ENCODE data around the gene DPP7. TPM values are rescaled to one million over a fixed set of nuclear protein-coding genes. Genes with fewer than 3 reads are reported as not detected.

DPP7 gene
- total RNA-seq, 2 experiments from 2014 or later, result 206 to 259 TPM

DNA sequence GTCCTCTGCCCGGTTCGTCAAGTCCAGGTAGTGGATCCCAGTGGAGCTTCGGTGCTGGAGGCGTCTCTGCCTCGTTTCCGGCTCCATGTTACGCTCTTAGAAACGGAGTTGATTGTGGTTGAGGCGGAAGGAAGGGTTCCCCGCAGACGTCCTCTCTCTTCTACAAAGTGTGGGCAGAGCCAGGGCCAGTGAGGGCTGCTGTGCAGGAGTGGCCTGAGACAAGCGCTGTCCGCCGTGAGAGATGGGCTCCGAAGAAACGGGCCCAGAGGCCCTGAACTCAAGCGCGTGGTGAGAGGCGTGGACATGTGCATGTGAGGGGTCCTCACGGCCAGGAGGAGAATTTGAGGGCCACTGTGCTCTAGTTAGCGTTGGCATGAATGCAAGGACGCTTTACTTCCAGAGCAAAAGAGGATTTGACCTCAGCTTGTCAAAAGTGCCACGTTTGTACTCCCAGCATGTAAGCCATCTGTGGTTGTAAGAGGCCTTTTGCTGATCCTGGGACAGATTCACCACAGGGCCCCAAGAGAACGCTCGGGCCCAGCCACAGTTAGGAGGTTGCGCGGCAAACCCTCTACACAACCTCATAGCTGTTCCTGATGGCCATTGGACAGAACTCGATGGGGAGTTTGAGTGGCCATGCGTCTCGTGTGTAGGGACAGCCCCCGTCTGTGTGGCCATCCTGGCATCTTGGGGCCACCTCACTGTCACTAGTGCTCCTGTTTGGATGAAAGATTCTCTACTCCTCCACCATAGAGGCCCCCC lies 17.6 kb downstream of the DPP7 start:
- DNase-seq, result no peak
- Mint-ChIP-seq H3K27ac (peak overlapping the region; percentile 96), H3K4me1 (peaks cover 21% of the 10 kb centered on the region), H3K9me3 (no peaks in the 10 kb centered on the region), H3K4me3 (peak overlapping the region; percentile 75), H3K27me3 (no peaks in the 10 kb centered on the region), H3K36me3 (ENCODE audit: low read depth) (peaks cover 42% of the 10 kb centered on the region)
- CTCF ChIA-PET, result interaction anchor here (1.0 to 2.6 kb wide), 6 partner anchors 35 to 140 kb away, joined by 3 to 9 read pairs (median 4); partner anchors contain the start of gene NPDC1
- POLR2A ChIA-PET, result interaction anchor here (0.7 kb wide), 1 partner anchor 27 kb away, joined by 3 read pairs; no protein-coding TSS in a partner anchor

- Mint-ChIP-seq H3K4me3 (peak overlapping the region; percentile 75), H3K36me3 (ENCODE audit: low read depth) (peaks cover 46% of the 10 kb centered on the region), H3K27me3 (no peaks in the 10 kb centered on the region), H3K4me1 (peaks cover 21% of the 10 kb centered on the region), H3K9me3 (no peaks in the 10 kb centered on the region), H3K27ac (peak overlapping the region; percentile 96)
- DNase-seq, result peak; percentile 92
- CTCF ChIA-PET, result interaction anchor here (0.7 to 2.6 kb wide), 27 partner anchors 9 to 366 kb away, joined by 3 to 26 read pairs (median 4); partner anchors contain the start of genes MAN1B1, NELFB, NPDC1 and UAP1L1
- POLR2A ChIA-PET, result interaction anchor here (0.7 to 1.3 kb wide), 6 partner anchors 9 to 145 kb away, joined by 3 to 7 read pairs (median 3); partner anchors contain the start of genes MAN1B1 and TUBB4B
Measured at GRCh38 chr9:137095664-137096517, 18.6 kb downstream of the DPP7 start.

DNA sequence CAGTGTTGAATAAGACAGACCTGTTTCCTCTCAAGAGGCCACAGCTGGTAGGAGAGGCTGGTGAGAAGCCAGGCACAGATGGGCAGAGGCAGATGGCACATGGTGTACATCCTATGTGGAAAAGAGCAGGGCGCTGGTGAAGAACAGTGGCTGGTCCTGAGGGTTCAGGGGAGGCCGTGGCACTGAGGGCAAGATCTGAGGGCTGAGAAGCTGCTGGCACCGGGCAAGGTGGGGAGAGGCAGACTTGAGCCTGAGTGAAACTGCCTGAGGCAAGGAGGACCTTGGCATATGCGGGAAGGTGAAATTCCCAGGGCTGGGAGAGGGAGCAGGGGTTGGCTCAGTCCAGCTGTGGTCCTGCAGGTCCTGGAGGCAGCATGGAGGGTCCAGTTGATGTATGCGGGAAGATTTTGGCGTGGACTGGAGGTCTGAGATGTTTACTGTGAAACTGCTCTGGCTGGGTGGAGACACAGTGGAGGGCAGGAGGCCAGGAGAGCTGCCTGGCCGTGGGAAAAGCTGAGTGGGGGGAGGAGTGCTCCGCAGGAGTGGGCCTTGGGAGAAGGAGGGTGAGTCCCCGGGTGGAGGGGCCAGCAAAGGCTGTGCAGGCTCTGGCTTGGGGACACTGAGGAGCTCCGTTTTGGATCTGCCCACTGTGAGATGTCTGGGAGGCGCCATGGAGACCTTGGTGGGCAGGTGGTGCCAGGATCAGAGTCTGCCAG lies 25.1 kb downstream of the DPP7 start:
- ChIA-PET CTCF (interaction anchor here (1.0 to 1.6 kb wide), 5 partner anchors 10 to 247 kb away, joined by 3 read pairs; partner anchors contain the start of genes AJM1 and UAP1L1), POLR2A (no interaction called here)
- Mint-ChIP-seq H3K27me3 (no peaks in the 10 kb centered on the region), H3K9me3 (no peaks in the 10 kb centered on the region), H3K36me3 (ENCODE audit: low read depth) (peaks cover 32% of the 10 kb centered on the region), H3K27ac (peak overlapping the region; percentile 72), H3K4me1 (peaks cover 39% of the 10 kb centered on the region), H3K4me3 (no peak overlapping the region)
- DNase-seq, result no peak

- peaks cover 34% of the 10 kb centered on the region for H3K36me3 Mint-ChIP-seq (ENCODE audit: low read depth)
- peak overlapping the region; percentile 91 for H3K27ac Mint-ChIP-seq
- DNase-seq, result no peak
- peak overlapping the region; percentile 85 for H3K4me3 Mint-ChIP-seq
- POLR2A ChIA-PET, result interaction anchor here (0.6 kb wide), 1 partner anchor 20 kb away, joined by 3 read pairs; no protein-coding TSS in a partner anchor
- no peaks in the 10 kb centered on the region for H3K9me3 Mint-ChIP-seq
- peaks cover 45% of the 10 kb centered on the region for H3K4me1 Mint-ChIP-seq
- no peaks in the 10 kb centered on the region for H3K27me3 Mint-ChIP-seq
- CTCF ChIA-PET, result interaction anchor here (0.6 to 2.9 kb wide), 9 partner anchors 7 to 358 kb away, joined by 3 to 26 read pairs (median 5); partner anchors contain the start of genes AJM1, C8G and FBXW5
Measured at GRCh38 chr9:137088121-137088520, 26.4 kb downstream of the DPP7 start.

- peak overlapping the region; percentile 85 for H3K4me3 Mint-ChIP-seq
- DNase-seq, result no peak
- peaks cover 44% of the 10 kb centered on the region for H3K4me1 Mint-ChIP-seq
- H3K9me3 Mint-ChIP-seq, result no peaks in the 10 kb centered on the region
- ChIA-PET POLR2A (interaction anchor here (0.6 to 1.8 kb wide), 4 partner anchors 17 to 153 kb away, joined by 3 to 16 read pairs (median 7); partner anchors contain the start of genes SAPCD2 and TUBB4B), CTCF (interaction anchor here (0.6 to 2.9 kb wide), 19 partner anchors 8 to 357 kb away, joined by 3 to 26 read pairs (median 5); partner anchors contain the start of genes AJM1, C8G, FBXW5 and NPDC1)
- H3K27ac Mint-ChIP-seq, result peak overlapping the region; percentile 91
- peaks cover 28% of the 10 kb centered on the region for H3K36me3 Mint-ChIP-seq (ENCODE audit: low read depth)
- no peaks in the 10 kb centered on the region for H3K27me3 Mint-ChIP-seq
Measured at GRCh38 chr9:137087409-137087925, 27.1 kb downstream of the DPP7 start.

DNA sequence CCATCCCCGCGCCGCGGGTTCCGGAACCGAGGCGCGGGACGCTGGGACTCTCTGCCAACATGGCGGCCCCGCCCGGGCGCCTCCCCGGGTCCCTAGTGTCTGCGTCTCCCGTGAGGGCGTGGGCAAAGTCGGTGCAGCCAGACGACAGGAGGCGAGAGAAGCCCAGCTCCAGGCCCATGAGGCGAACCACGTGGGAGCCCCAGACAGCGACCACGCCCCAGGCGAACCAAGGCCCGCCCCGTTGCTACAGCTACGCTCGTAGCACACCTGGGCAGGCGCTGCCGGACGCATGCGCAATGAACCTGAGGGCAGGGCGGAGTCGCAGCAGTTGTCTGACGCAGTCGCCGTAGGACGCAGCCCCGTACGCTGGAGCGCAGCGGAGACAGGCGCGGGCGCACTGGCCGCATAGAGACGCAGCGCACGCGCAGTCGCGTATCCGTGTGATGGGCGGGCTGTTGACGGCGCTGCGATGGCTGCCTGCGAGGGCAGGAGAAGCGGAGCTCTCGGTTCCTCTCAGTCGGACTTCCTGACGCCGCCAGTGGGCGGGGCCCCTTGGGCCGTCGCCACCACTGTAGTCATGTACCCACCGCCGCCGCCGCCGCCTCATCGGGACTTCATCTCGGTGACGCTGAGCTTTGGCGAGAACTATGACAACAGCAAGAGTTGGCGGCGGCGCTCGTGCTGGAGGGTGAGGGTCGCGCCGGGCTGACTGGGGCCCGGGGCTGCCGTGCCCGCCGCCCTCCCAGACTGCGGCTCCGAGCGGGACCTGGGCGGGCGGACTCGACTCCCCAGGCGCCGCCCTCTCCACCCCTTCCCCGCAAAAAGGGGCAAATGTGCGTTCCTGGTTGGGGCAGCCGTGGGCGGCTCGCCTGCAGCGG lies 27.8 kb downstream of the DPP7 start, which contains the start of gene MAN1B1:
Gene MAN1B1, plus strand, starts transcription at position 455 of the 878 bp plus-strand sequence. Its CDS starts 15 bp downstream, at position 470.
- H3K27me3 Mint-ChIP-seq, result no peaks in the 10 kb centered on the region
- peak; percentile 100 for DNase-seq
- peaks cover 28% of the 10 kb centered on the region for H3K36me3 Mint-ChIP-seq (ENCODE audit: low read depth)
- H3K27ac Mint-ChIP-seq, result peak within 1 kb of the TSS; percentile 97
- peak within 1 kb of the TSS; percentile 85 for H3K4me3 Mint-ChIP-seq
- CTCF ChIA-PET, result interaction anchor here (0.6 to 2.9 kb wide), 24 partner anchors 9 to 1619 kb away, joined by 3 to 26 read pairs (median 3); partner anchors contain the start of genes AJM1, NPDC1, NRARP and SLC34A3
- POLR2A ChIA-PET, result interaction anchor here (0.6 to 1.8 kb wide), 8 partner anchors 9 to 155 kb away, joined by 3 to 16 read pairs (median 4); partner anchors contain the start of genes SAPCD2 and TUBB4B
- peaks cover 44% of the 10 kb centered on the region for H3K4me1 Mint-ChIP-seq
- no peaks in the 10 kb centered on the region for H3K9me3 Mint-ChIP-seq

DNA sequence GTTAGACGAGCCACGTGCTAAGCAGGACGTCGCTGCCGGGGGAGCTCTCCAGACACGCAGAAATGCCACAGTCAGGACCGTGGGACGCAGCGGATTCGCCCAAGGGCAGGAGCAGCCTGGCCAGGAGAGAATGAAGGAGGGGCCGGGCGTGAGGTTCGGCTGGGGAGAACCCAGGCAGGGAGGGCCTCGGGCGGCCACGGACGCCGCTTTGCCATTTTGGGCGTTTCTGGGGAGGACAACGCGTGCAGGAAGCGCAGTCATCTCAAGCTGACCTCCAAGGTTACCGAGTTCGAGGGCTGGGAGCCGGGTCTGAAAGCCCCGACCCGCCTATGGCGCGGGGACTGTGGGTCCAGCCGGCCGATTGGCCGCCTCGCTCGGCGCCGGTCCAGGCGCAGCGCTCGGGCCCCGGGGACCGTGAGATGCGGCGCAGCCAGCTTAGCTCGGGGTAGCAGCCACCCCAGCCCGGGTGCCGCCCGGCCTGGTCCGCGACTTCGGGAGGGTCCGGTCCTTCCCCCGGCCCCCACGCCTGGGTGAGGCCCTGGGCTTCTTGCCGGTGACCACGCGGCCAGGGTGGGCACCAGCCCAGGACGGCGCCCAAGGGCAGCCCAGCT lies 28.5 kb downstream of the DPP7 start:
- Mint-ChIP-seq H3K36me3 (ENCODE audit: low read depth) (peaks cover 29% of the 10 kb centered on the region), H3K9me3 (no peaks in the 10 kb centered on the region), H3K27ac (peak overlapping the region; percentile 97), H3K27me3 (no peaks in the 10 kb centered on the region), H3K4me3 (peak overlapping the region; percentile 80), H3K4me1 (peaks cover 44% of the 10 kb centered on the region)
- ChIA-PET CTCF (interaction anchor here (0.5 to 2.9 kb wide), 17 partner anchors 9 to 298 kb away, joined by 3 to 26 read pairs (median 4); partner anchors contain the start of genes AJM1, NPDC1, NRARP and UAP1L1), POLR2A (interaction anchor here (1.1 to 1.8 kb wide), 3 partner anchors 10 to 32 kb away, joined by 4 to 16 read pairs (median 5); partner anchors contain the start of gene SAPCD2)
- peak; percentile 31 for DNase-seq

GRCh38 chr9:137084526-137084925 lies 30.0 kb downstream of the DPP7 start:
- no peaks in the 10 kb centered on the region for H3K9me3 Mint-ChIP-seq
- peaks cover 41% of the 10 kb centered on the region for H3K4me1 Mint-ChIP-seq
- no peak overlapping the region for H3K4me3 Mint-ChIP-seq
- no peak overlapping the region for H3K27ac Mint-ChIP-seq
- ChIA-PET POLR2A (no interaction called here), CTCF (interaction anchor here (1.1 to 2.0 kb wide), 4 partner anchors 11 to 50 kb away, joined by 4 to 6 read pairs (median 4); partner anchors contain the start of gene SAPCD2)
- H3K36me3 Mint-ChIP-seq (ENCODE audit: low read depth), result peaks cover 27% of the 10 kb centered on the region
- DNase-seq, result no peak
- H3K27me3 Mint-ChIP-seq, result no peaks in the 10 kb centered on the region

DNA sequence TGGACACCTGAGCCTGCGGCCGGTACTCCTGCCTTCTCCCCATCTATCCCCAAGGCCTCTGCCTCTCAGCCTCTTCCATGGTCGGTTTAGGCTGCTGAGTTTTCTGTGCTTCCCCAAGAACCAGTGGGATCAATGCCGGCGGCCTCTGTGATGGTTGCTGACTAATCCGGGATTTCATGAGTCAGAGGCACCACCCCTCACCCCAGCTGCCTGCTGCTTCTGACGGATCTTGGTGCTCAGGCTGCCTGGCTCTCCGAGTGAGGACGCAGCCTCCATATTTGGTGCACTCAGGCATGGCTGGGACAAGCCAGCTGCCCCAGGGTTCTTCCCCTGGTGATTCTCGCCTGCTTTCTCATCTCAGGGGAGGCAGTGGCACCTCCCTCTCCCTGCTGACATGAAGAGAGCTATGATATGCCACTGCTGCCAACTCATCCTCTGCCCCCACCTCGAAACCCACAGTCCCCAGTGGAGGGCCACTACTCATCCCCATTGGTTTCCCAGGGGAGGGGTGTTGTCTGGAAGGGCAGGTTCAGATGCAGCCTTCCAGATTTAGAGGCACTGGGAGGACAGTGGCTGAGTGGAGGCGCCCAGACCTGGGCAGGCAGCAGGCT lies 31.0 kb downstream of the DPP7 start:
- H3K4me3 Mint-ChIP-seq, result no peak overlapping the region
- no peaks in the 10 kb centered on the region for H3K9me3 Mint-ChIP-seq
- peaks cover 32% of the 10 kb centered on the region for H3K4me1 Mint-ChIP-seq
- H3K27me3 Mint-ChIP-seq, result no peaks in the 10 kb centered on the region
- peaks cover 17% of the 10 kb centered on the region for H3K36me3 Mint-ChIP-seq (ENCODE audit: low read depth)
- CTCF ChIA-PET, result interaction anchor here (1.1 to 2.0 kb wide), 5 partner anchors 12 to 153 kb away, joined by 3 to 6 read pairs (median 4); partner anchors contain the start of gene SAPCD2
- POLR2A ChIA-PET, result no interaction called here
- no peak for DNase-seq
- peak overlapping the region; percentile 64 for H3K27ac Mint-ChIP-seq

DNA sequence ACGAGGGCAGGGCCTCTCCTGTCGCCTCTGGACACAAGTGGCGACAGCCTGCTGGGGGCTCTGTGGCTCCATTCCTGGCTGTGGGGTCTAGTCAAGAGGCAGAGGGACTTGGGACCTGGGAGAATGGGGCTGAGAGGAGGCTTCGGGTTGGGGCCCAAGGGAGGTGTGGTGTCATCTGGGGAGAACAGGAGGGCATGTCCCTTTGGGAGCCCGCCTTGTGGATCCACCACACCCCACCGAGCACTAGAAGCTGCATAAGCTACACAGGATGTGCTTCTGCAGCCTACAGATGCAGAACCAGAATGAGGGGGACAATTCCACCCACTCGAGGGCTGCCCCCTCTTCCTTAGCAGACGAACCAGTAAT lies 31.6 kb downstream of the DPP7 start:
- Mint-ChIP-seq H3K9me3 (no peaks in the 10 kb centered on the region), H3K36me3 (ENCODE audit: low read depth) (peaks cover 14% of the 10 kb centered on the region), H3K4me1 (peaks cover 26% of the 10 kb centered on the region), H3K27me3 (no peaks in the 10 kb centered on the region), H3K27ac (no peak overlapping the region), H3K4me3 (no peak overlapping the region)
- no peak for DNase-seq
- CTCF ChIA-PET, result interaction anchor here (1.2 to 2.0 kb wide), 4 partner anchors 13 to 154 kb away, joined by 3 to 5 read pairs (median 4); partner anchors contain the start of gene SAPCD2
- POLR2A ChIA-PET, result no interaction called here
